Activated T-helper 1 cell treated with Interleukin-2 at 50 U/mL for 16 hours (primary cell): Measurements from ENCODE around the gene SLC9A9.
"Not testable (repeated sequence)": the region's sequence is repeated elsewhere in the genome, so short reads cannot be mapped to it uniquely, and the experiment has no call there.

Experiments used
- DNase-seq: peaks from one replicate; pipeline ENCODE4 v3.0.0-alpha.2; 2020; ENCODE audit warnings: low read depth

The SLC9A9 gene

GRCh38 chr3:143754090-143754489, 94.2 kb downstream of the SLC9A9 start:
- no peak for DNase-seq

DNA sequence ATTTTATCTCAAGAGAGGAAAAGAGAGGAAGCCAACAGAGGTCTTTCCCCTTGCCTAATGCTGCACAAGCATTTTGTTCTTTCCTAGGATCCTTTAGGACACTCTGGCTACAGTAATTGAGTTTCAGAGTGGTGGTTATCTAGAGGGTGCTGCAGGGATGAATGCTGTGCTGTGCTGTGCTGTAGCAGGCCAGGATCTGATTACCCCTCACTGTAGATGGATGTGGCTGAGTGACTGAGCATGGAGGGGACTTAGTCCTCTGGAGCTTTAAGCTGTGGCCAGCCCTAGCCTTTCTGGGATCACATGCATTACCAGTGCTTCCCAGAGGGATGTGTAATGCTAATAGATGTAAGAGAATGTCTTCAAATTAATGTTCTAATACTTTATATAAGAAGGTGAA, 94.8 kb downstream of the SLC9A9 start:
- DNase-seq, result no peak

- DNase-seq, result no peak
These were observed 95.3 kb downstream of the SLC9A9 start for GRCh38 chr3:143753006-143753405.

- DNase-seq, result peak; percentile 7
These were observed 96.6 kb downstream of the SLC9A9 start for GRCh38 chr3:143751643-143752178.

- no peak for DNase-seq
These were observed 97.4 kb downstream of the SLC9A9 start for GRCh38 chr3:143750841-143751240.

- DNase-seq, result no peak
These were observed 98.3 kb downstream of the SLC9A9 start for GRCh38 chr3:143749926-143750325.

GRCh38 chr3:143737065-143737464, 111.2 kb downstream of the SLC9A9 start:
- DNase-seq, result no peak

DNA sequence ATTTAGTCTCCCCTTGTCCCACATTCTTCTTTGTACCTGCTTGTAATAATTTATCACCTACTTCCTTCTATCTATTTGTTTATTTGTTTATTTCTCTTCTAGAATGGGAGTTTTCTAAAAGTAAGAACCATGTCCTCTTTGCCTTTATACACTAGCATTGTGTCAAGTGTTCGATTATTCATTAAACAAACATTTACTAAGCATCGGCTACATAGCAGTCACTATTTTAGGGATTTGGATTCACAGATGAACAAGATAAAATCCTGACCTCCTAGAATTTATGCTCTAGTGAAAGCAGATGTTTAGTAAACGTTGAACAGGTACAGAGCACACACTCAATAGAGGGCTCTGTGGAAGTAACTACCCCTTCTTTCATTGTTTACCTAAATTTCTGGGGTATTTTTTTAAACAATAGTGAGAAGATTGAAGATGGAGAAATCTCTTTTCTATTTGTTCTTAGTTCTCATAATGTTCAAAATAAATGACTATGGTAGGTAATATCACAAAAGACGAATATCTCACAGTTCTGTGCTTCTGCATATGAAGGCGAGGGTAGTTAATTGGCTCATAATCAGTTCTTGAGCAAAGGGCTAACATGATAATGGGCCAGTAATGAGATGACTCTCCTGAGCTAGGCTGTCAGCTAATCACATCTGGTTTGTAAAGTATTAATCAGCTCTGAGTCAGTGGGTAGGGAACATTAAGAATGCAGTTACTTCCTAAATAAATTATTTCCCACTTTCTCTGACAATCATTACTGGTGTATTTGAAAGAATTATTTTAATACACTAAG, 111.9 kb downstream of the SLC9A9 start:
- DNase-seq, result no peak

- DNase-seq, result no peak
These were observed 116.5 kb downstream of the SLC9A9 start for GRCh38 chr3:143731776-143732175.

- DNase-seq, result no peak
These were observed 116.9 kb downstream of the SLC9A9 start for GRCh38 chr3:143731320-143731719.

DNA sequence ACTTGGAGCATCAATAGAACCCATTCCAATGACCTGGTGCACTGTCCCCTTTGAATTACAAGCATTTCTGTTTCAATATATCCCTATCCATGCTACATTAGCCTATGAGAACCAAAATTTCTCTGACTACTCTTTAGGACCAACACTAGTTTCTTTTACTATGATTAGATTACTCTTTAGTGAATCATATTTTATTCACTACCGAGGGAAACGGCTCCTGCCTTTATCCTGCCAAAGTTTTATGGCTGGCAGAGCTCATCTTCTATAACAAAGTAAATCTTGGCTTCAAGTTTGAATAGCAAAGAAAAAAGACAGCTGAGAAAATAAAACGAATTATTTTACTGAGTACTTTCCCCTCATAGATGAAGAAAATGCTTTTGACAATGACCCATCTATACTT, 120.9 kb downstream of the SLC9A9 start:
- no peak for DNase-seq

DNA sequence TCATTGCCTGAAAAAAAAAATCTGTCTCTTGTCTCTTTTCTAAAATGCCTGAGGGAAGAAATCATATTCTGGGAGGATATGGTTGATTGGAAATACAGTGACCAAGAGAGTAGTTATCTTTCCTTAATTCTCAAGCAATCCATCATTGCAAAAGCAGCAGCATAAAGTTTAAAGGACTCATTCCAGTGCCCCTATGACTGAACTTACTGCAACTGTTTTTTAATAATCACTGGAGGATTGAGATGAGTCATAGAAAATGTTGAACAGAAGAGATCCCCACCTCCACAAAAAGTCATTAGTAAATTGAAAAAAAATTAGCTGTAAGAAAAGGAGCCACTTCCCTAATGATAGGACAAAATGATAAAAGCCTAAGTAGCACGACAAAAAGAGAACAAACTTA, 121.5 kb downstream of the SLC9A9 start:
- no peak for DNase-seq

DNA sequence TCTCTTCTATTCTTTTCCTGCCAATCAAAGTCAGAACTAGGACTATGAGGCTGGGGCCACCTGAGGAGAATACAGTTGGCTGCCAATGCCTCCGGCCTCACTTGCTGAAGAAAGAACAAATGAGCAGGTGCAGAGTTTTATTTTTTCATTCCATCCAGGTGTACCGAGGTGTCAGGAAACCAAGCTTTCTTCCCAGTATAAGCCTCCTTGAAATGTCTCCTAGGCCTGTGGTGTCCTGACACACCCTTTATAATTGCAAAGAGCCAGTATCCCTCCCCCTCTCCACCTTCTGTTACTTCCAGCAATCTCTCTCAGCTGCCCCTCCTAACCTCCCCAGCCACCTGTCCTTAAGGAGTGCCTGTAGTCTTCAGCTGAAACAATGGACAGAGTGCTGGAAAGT, 127.9 kb downstream of the SLC9A9 start:
- no peak for DNase-seq

DNA sequence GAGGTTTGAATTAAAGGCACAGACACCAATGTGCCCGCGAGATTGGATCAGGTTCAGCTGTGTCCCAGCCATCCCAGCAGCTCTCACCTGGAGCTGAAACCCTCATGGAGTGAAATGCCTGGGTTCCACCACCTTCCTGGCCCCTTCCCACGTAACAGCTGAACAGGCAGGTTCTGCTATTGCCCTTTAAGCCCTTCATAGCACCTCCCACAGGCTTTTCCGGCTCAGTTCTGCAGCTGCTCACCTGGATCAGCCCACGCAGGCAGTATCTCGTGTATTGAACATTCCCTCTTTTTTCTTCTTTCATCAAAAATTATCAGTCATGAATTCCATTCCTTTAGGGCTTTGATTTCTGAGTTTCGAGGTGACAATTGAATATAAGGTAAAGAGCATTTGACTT, 129.8 kb downstream of the SLC9A9 start:
- DNase-seq, result no peak

DNA sequence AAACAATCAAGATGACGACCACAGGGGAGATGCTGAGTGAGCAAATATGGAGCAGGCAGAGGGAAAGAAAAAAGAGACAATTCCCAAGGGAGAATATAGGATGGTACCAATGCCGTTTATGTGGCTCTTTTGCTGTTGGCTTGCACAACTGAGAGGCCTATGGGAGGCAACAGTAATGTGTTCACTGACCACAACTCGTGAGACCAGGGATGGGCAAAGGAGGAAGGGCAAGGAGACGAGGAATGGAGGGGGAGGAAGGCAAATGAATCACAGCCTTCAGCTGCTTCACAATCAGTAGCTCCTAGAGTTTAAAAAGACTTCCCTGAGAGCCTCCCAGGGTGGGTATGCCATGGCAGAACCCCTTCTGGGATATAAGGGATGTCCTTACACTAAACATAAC, 131.5 kb downstream of the SLC9A9 start:
- DNase-seq, result no peak

DNA sequence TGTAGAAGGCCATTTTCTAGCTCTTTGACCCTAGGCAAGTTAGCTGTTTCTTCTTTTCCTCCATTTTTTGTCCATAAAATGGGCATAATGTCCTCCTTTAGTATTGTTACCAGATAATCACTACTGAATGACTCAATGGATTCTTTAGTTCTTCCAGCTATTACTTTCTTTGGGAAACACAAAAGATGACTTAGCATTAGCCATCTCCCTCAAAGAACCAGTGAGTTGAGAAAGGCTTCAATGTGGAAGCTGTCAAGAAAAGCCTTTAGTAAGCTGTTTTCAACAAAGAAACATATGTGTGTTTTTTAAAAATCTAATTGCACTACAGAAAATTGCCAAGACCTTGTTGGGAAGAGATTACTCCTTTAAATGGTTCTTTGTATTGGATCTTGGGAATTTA, 135.7 kb downstream of the SLC9A9 start:
- no peak for DNase-seq

GRCh38 chr3:143707848-143708247, 140.4 kb downstream of the SLC9A9 start:
- DNase-seq, result no peak

- DNase-seq, result no peak
These were observed 147.8 kb downstream of the SLC9A9 start for GRCh38 chr3:143700431-143700975.

DNA sequence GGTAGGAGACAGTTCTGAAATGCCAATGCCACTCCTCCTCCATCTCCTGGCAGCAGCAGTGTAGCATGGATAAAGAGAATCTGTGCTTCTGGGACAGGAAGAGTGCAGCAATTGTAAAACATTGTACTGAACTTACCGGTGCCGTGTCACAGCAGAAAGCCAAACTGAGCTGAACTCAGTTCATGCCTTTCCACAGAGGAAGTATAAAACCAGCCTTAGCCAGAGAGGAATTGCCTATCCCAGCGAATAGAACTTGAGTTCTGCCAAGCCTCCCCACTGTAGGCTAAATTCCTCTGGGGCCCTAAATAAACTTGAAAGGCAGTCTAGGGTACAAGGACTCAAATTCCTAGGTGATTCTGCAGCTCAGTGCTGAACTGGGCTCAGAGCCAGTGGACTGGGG, 148.8 kb downstream of the SLC9A9 start:
- no peak for DNase-seq

DNA sequence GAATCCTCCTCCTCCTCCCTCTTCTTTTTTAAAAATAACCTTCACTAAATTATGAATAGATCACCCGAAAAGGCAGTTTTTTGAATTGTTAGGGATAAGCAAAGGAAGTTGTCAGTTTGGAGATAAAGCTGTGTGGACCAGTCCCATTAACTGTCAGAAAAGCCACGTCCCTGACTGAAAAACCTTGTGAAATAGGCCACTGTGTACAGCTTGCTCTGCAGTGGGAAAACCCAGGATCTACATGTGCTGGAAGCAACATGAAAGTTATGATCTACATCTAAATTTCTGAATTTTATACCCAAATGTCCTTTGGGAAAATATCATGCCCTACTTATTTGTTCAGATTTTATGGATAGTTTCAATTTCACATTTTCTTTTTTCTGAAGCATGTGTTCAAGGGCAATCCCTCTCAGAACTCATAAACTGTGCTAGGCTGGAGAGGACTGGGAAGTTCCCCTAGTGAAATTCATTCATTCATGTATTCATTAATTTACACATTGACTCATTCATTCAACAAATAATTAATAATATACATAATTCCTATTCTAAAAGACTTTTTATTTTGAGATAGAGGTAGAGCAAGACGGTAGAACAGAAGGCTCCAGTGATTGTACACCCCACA, 149.5 kb downstream of the SLC9A9 start:
- no peak for DNase-seq

- no peak for DNase-seq
These were observed 150.3 kb downstream of the SLC9A9 start for GRCh38 chr3:143697975-143698374.

- DNase-seq, result not testable (repeated sequence)
These were observed 152.9 kb downstream of the SLC9A9 start for GRCh38 chr3:143695333-143695732.

DNA sequence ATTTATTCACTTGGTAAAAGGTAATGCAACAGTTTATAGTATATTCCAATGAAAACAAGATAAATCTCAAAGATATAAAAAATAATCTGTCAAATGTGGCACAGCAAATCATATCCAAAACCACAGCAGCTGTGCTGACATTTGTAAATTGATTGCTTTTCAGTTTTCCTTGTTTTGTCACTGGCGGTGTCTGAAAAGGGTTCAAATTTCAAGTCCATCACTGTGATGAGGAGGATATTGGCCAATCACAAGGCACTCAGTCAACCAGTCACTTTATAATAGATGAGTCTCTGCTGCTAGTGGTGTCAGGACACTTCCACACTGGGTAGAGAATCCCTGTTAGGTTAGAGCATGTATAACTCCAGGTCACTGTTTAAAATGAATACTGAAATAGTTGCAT, 154.8 kb downstream of the SLC9A9 start:
- DNase-seq, result no peak
